Endothelial cell of umbilical vein (primary cell): ENCODE measurements around the gene CAPN8. TPM values are rescaled to one million over a fixed set of nuclear protein-coding genes. Genes with fewer than 3 reads are reported as not detected.

ENCODE experiments used
- BruUV-seq: library from RNA; stranded (reverse); fragments of 400-500 nt; replicated peaks from 2 replicates; lab custom pipeline; 2021; lab: Mats Ljungman, UMichigan
- CTCF ChIA-PET: fragments of 300-600, 350-600 bp; sonication (Branson Sonifier 250); formaldehyde crosslinking; loops from one replicate; lab custom pipeline; 2021; ENCODE audit warnings: antibody characterized with exemption, inconsistent platforms; lab: Charles Lee
- POLR2A ChIA-PET: fragments of 300-600, 350-600 bp; sonication (Branson Sonifier 250); formaldehyde crosslinking; loops from one replicate; lab custom pipeline; 2021; ENCODE audit warnings: antibody characterized with exemption, inconsistent platforms; lab: Charles Lee
- DNase-seq: peaks from one replicate; pipeline ENCODE4 v3.0.0-alpha.2; 2011; ENCODE audit warnings: low read depth, low spot score
- FAIRE-seq: peaks from 2 replicates; lab custom pipeline; 2011; peaks lifted over from hg19 to GRCh38; lab: Jason Lieb, UNC
- H2AFZ ChIP-seq: 2 replicates; pipeline ENCODE4 v1.6.0; 2012; ENCODE audit warnings: low read depth, low read length, control low read depth, inconsistent platforms
- H3K27ac ChIP-seq: 2 replicates; pipeline ENCODE4 v1.5.1; 2011; ENCODE audit warnings: low read depth, mild to moderate bottlenecking, control low read depth, low read length, moderate library complexity; ENCODE audit not compliant: insufficient read depth
- H3K27me3 ChIP-seq, 2 experiments: 2 replicates each; pipeline versions ENCODE4 v1.6.0 to v1.6.1; 2011; ENCODE audit warnings: low read length in 2 of 2, mixed read lengths in 1 of 2; ENCODE audit not compliant: control insufficient read depth in 2 of 2, insufficient read depth in 2 of 2
- H3K36me3 ChIP-seq, 2 experiments: 2 replicates in 1 of 2; 3 replicates in 1 of 2; pipeline ENCODE4 v1.5.1; 2011; ENCODE audit warnings: low read length in 2 of 2, mild to moderate bottlenecking in 1 of 2, moderate library complexity in 1 of 2; ENCODE audit not compliant: control insufficient read depth in 2 of 2, insufficient read depth in 2 of 2; ENCODE audit errors: extremely low read depth in 1 of 2
- H3K4me1 ChIP-seq: 3 replicates; pipeline ENCODE4 v1.5.1; 2011; ENCODE audit warnings: mild to moderate bottlenecking, low read length; ENCODE audit not compliant: control insufficient read depth, insufficient read depth; ENCODE audit errors: extremely low read depth
- H3K4me2 ChIP-seq: 2 replicates; pipeline ENCODE4 v1.6.1; 2011; ENCODE audit warnings: low read length, control low read depth, mixed read lengths; ENCODE audit not compliant: insufficient read depth
- H3K4me3 ChIP-seq, 3 experiments: fragments of 200-600 bp in 1 of 3; sonication (generic), shearing (Covaris generic) in 1 of 3; replicated peaks in 1 of 3; 2 replicates each; pipeline ENCODE4 v1.5.1; 2011 to 2016; ENCODE audit warnings: control low read depth in 3 of 3, low read length in 3 of 3, mild to moderate bottlenecking in 2 of 3, inconsistent platforms in 1 of 3, low read depth in 1 of 3, moderate library complexity in 1 of 3; ENCODE audit not compliant: insufficient read depth in 1 of 3
- H3K79me2 ChIP-seq: 2 replicates; pipeline ENCODE4 v1.6.0; 2012; ENCODE audit warnings: low read length, inconsistent platforms; ENCODE audit not compliant: control insufficient read depth, insufficient read depth
- H3K9ac ChIP-seq: replicated peaks from 2 replicates; pipeline ENCODE3; 2011; ENCODE audit warnings: low read length, control low read depth; ENCODE audit not compliant: insufficient read depth; ENCODE audit errors: extremely low read depth
- H3K9me1 ChIP-seq: replicated peaks from 3 replicates; pipeline ENCODE4 v1.6.0; 2011; ENCODE audit warnings: mild to moderate bottlenecking, low read length; ENCODE audit not compliant: control insufficient read depth, insufficient read depth; ENCODE audit errors: extremely low read depth
- H3K9me3 ChIP-seq: replicated peaks from 2 replicates; pipeline ENCODE4 v1.5.1; 2012; ENCODE audit warnings: low read length, inconsistent platforms; ENCODE audit not compliant: control insufficient read depth, insufficient read depth
- H4K20me1 ChIP-seq: replicated peaks from 2 replicates; pipeline ENCODE3; 2011; ENCODE audit warnings: mild to moderate bottlenecking, low read length; ENCODE audit not compliant: control insufficient read depth, insufficient read depth; ENCODE audit errors: extremely low read depth
- EZH2 ChIP-seq: IDR thresholded peaks from 2 replicates; pipeline ENCODE4 v1.6.1; 2012; ENCODE audit warnings: borderline replicate concordance, low read depth, mild to moderate bottlenecking, moderate library complexity, low read length, inconsistent platforms; ENCODE audit not compliant: severe bottlenecking
- JUN ChIP-seq: IDR thresholded peaks from 2 replicates; pipeline ENCODE4 v1.6.1; 2011; ENCODE audit warnings: borderline replicate concordance, low read depth; ENCODE audit not compliant: insufficient read length, insufficient read depth
- POLR2A ChIP-seq: IDR thresholded peaks from 2 replicates; pipeline ENCODE4 v1.6.1; 2012; ENCODE audit warnings: low read depth, mild to moderate bottlenecking, control low read depth, low read length
- POLR2AphosphoS5 ChIP-seq: IDR thresholded peaks from 2 replicates; pipeline ENCODE4 v1.6.1; 2012; ENCODE audit warnings: low read depth, mild to moderate bottlenecking, control low read depth, low read length, moderate library complexity; ENCODE audit not compliant: insufficient read depth
- dilution Hi-C: fragments of 300-500 bp; cut with MboI; formaldehyde crosslinking; loops from one replicate; pipeline ENCODE4 v1.15.0; 2019; ENCODE audit warnings: low sequenced_read_pairs; ENCODE audit not compliant: extremely low pct_ligation_motif_present
- intact Hi-C: fragments of 100-400 bp; cut with micrococcal nuclease; formaldehyde crosslinking; loops from one replicate; pipeline ENCODE4 v1.10.0; 2022
- polyA plus RNA-seq, 4 experiments: library from polyadenylated mRNA; depleted of rRNA in 3 of 4; stranded (reverse) in 3 of 4; unstranded in 1 of 4; fragments of >200 nt; gene quantifications; 2 replicates each; pipeline versions ENCODE4 v1.2.1 to v1.2.3, GENCODE V29; 2011 to 2012; ENCODE audit warnings: missing spikeins in 1 of 4
- total RNA-seq: library from RNA; stranded (reverse); gene quantifications from 2 replicates; pipeline ENCODE4 v1.2.3, GENCODE V29; 2021
- TF ChIP-seq, protein P1 (sequence below), 2 donors: IDR thresholded peaks; 1 replicate in 1 of 2; 2 replicates in 1 of 2; pipeline ENCODE4 v1.5.1; 2011; ENCODE audit warnings: low read length in 2 of 2, mild to moderate bottlenecking in 2 of 2, moderate library complexity in 2 of 2, control low read depth in 1 of 2, inconsistent platforms in 1 of 2, low read depth in 1 of 2; ENCODE audit not compliant: insufficient read depth in 1 of 2; ENCODE audit errors: extremely low read depth in 1 of 2
- TF ChIP-seq, protein P2 (sequence below): IDR thresholded peaks from 2 replicates; pipeline ENCODE4 v1.6.1; 2011; ENCODE audit not compliant: insufficient read depth, insufficient read length

Gene CAPN8
- total and polyA plus RNA-seq, 2 donors (not counting 3 experiments of a cell fraction or from before 2014, with no cell fraction given): not detected

DNA sequence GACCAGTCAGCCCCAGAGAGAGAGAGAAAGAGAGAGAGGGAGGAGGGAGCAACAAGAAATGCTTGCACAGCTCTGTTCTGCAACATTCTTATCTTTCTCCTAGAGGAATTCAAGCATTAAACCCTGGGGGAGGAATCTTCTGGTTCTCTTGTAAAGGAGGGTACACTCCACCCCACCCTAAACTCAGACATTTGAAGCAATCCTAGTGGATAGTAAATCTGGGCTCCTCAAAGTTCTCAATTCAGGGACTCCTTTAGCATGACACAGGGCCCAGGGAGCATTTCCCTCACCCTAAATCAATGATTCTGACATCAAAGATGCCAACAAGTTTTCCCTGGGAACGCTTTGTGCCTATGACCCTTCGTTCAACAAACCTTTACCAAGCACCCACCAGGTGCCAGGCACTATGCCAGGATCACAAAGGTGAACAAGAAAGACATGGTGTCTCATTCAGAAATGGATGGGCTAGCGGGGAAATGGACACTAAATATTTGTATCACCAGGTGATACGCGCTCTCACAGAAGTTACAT is 35.0 kb upstream of the CAPN8 start:
- POLR2A ChIA-PET: interaction anchor here (0.9 kb wide), 1 partner anchor 49 kb away, joined by 3 read pairs; no protein-coding TSS in a partner anchor
- CTCF ChIA-PET: interaction anchor here (0.9 to 5.5 kb wide), 8 partner anchors 10 to 350 kb away, joined by 3 to 118 read pairs (median 6); partner anchors contain the start of gene TP53BP2
- H3K79me2 ChIP-seq: no peaks in the 10 kb centered on the region
- no peaks in the 10 kb centered on the region for H3K9me1 ChIP-seq
- H3K36me3 ChIP-seq: no peaks in the 10 kb centered on the region
- peak overlapping the region; percentile 23 for H2AFZ ChIP-seq
- dilution Hi-C loops: no loop called here
- no peak overlapping the region for H3K4me3 ChIP-seq
- H3K9ac ChIP-seq: peak overlapping the region; percentile 19
- FAIRE-seq (no peak), DNase-seq (no peak)
- peak overlapping the region; percentile 2 for H3K4me2 ChIP-seq
- no peaks in the 10 kb centered on the region for H3K9me3 ChIP-seq
- H3K27ac ChIP-seq: peak overlapping the region; percentile 73
- intact Hi-C loops: loop anchor here (10.0 kb wide), 2 partner anchors 294 to 886 kb away; partner anchors contain the start of gene DISP1
- peaks cover 31% of the 10 kb centered on the region for H3K4me1 ChIP-seq
- no peaks in the 10 kb centered on the region for H3K27me3 ChIP-seq
- BruUV-seq: no TSS peak
- H4K20me1 ChIP-seq: no peaks in the 10 kb centered on the region
- TF ChIP-seq JUN: no peak
- TF ChIP-seq, protein P1, sequence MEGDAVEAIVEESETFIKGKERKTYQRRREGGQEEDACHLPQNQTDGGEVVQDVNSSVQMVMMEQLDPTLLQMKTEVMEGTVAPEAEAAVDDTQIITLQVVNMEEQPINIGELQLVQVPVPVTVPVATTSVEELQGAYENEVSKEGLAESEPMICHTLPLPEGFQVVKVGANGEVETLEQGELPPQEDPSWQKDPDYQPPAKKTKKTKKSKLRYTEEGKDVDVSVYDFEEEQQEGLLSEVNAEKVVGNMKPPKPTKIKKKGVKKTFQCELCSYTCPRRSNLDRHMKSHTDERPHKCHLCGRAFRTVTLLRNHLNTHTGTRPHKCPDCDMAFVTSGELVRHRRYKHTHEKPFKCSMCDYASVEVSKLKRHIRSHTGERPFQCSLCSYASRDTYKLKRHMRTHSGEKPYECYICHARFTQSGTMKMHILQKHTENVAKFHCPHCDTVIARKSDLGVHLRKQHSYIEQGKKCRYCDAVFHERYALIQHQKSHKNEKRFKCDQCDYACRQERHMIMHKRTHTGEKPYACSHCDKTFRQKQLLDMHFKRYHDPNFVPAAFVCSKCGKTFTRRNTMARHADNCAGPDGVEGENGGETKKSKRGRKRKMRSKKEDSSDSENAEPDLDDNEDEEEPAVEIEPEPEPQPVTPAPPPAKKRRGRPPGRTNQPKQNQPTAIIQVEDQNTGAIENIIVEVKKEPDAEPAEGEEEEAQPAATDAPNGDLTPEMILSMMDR (IDR thresholded peaks at IDR 0.05; ENCODE audit: extremely low read depth in 1 of 2, insufficient read depth in 1 of 2, low read depth in 1 of 2, low read length in 2 of 2): no peak
- TF ChIP-seq, protein P2, sequence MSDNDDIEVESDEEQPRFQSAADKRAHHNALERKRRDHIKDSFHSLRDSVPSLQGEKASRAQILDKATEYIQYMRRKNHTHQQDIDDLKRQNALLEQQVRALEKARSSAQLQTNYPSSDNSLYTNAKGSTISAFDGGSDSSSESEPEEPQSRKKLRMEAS: no peak
- no peak for TF ChIP-seq POLR2AphosphoS5
- no peak for TF ChIP-seq POLR2A
- TF ChIP-seq EZH2: no peak
